ENCODE data around the gene PIRT. TPM values are rescaled to one million over a fixed set of nuclear protein-coding genes. Genes with fewer than 3 reads are reported as not detected.

PIRT gene
- total and polyA plus RNA-seq, 2 donors (not counting 1 experiment from before 2014, with no cell fraction given), result not detected

GRCh38 chr17:10827898-10828552, 9.9 kb downstream of the PIRT start:
- DNase-seq (no peak), ATAC-seq (ENCODE audit: low read depth) (no peak)
- 73% methylated on average over 3 of the region's 5 CpGs for WGBS (ENCODE audit: insufficient coverage)
- ChIA-PET POLR2A (no interaction called here), CTCF (no interaction called here)
- Histone ChIP-seq H3K4me2 (replicated peaks; ENCODE audit: low read depth, low read length, poor library complexity, severe bottlenecking) (no peak overlapping the region), H3K27me3 (replicated peaks in 1 of 4; ENCODE audit: control extremely low read depth in 1 of 4, control insufficient read depth in 3 of 4, insufficient read depth in 4 of 4, low read length in 3 of 4) (peaks cover 0 to 5% (median 0%) of the 10 kb centered on the region in 4 experiments), H3K36me3 (replicated peaks in 1 of 2; ENCODE audit: control extremely low read depth in 1 of 2, control insufficient read depth in 1 of 2, extremely low read depth in 1 of 2, insufficient read depth in 2 of 2, low read length in 1 of 2) (no peaks in the 10 kb centered on the region), H3K27ac (ENCODE audit: low read length in 2 of 2) (no peak overlapping the region), H3K4me3 (ENCODE audit: control extremely low read depth in 1 of 5, extremely low read depth in 1 of 5, insufficient read depth in 1 of 5, low read depth in 2 of 5, low read length in 4 of 5) (no peak overlapping the region), H3K79me2 (ENCODE audit: control insufficient read depth, insufficient read depth, low read length) (no peaks in the 10 kb centered on the region), H3K9ac (ENCODE audit: low read length) (no peak overlapping the region), H3K9me3 (ENCODE audit: control extremely low read depth in 1 of 3, control insufficient read depth in 2 of 3, insufficient read depth in 1 of 3, low read length in 2 of 3) (no peaks in the 10 kb centered on the region), H4K20me1 (ENCODE audit: control insufficient read depth, insufficient read depth, low read length, poor library complexity, severe bottlenecking) (no peaks in the 10 kb centered on the region), H3K4me1 (ENCODE audit: control insufficient read depth in 2 of 2, insufficient read depth in 2 of 2, low read length in 2 of 2) (no peaks in the 10 kb centered on the region), H2AFZ (ENCODE audit: insufficient read depth, low read depth, low read length, poor library complexity, severe bottlenecking) (no peak overlapping the region)
- Mint-ChIP-seq H3K4me1 (no peaks in the 10 kb centered on the region), H3K27me3 (peaks cover 12% of the 10 kb centered on the region), H3K9me3 (ENCODE audit: insufficient read depth) (no peaks in the 10 kb centered on the region), H3K27ac (no peak overlapping the region), H3K4me3 (no peak overlapping the region)
- intact Hi-C loops (cut with micrococcal nuclease), result no loop called here
- TF ChIP-seq CTCF (IDR thresholded peaks at IDR 0.05), result no peak
- TF ChIP-seq EZH2 (IDR thresholded peaks at IDR 0.05; ENCODE audit: borderline replicate concordance, insufficient read depth, low read depth, low read length, poor library complexity, severe bottlenecking), result no peak

GRCh38 chr17:10824874-10825273, 13.0 kb downstream of the PIRT start:
- ChIA-PET CTCF (interaction anchor here (1.0 kb wide), 1 partner anchor 178 kb away, joined by 3 read pairs; no protein-coding TSS in a partner anchor), POLR2A (no interaction called here)
- Histone ChIP-seq H3K9me3 (ENCODE audit: control extremely low read depth in 1 of 3, control insufficient read depth in 2 of 3, insufficient read depth in 1 of 3, low read length in 2 of 3) (no peaks in the 10 kb centered on the region), H3K79me2 (ENCODE audit: control insufficient read depth, insufficient read depth, low read length) (no peaks in the 10 kb centered on the region), H4K20me1 (ENCODE audit: control insufficient read depth, insufficient read depth, low read length, poor library complexity, severe bottlenecking) (no peaks in the 10 kb centered on the region), H3K27me3 (replicated peaks in 1 of 4; ENCODE audit: control extremely low read depth in 1 of 4, control insufficient read depth in 3 of 4, insufficient read depth in 4 of 4, low read length in 3 of 4) (peaks cover 0 to 5% (median 0%) of the 10 kb centered on the region in 4 experiments), H3K4me2 (replicated peaks; ENCODE audit: low read depth, low read length, poor library complexity, severe bottlenecking) (no peak overlapping the region), H3K9ac (ENCODE audit: low read length) (no peak overlapping the region), H3K36me3 (replicated peaks in 1 of 2; ENCODE audit: control extremely low read depth in 1 of 2, control insufficient read depth in 1 of 2, extremely low read depth in 1 of 2, insufficient read depth in 2 of 2, low read length in 1 of 2) (no peaks in the 10 kb centered on the region), H3K4me1 (ENCODE audit: control insufficient read depth in 2 of 2, insufficient read depth in 2 of 2, low read length in 2 of 2) (no peaks in the 10 kb centered on the region), H2AFZ (ENCODE audit: insufficient read depth, low read depth, low read length, poor library complexity, severe bottlenecking) (no peak overlapping the region), H3K4me3 (ENCODE audit: control extremely low read depth in 1 of 5, extremely low read depth in 1 of 5, insufficient read depth in 1 of 5, low read depth in 2 of 5, low read length in 4 of 5) (no peak overlapping the region), H3K27ac (ENCODE audit: low read length in 2 of 2) (no peak overlapping the region)
- DNase-seq (no peak), ATAC-seq (ENCODE audit: low read depth) (no peak)
- TF ChIP-seq CTCF (IDR thresholded peaks at IDR 0.05) (no peak), EZH2 (IDR thresholded peaks at IDR 0.05; ENCODE audit: borderline replicate concordance, insufficient read depth, low read depth, low read length, poor library complexity, severe bottlenecking) (no peak)
- WGBS (ENCODE audit: insufficient coverage), result 96% methylated on average over 7 of the region's 7 CpGs
- no peak overlapping the region for H3K27ac Mint-ChIP-seq
- intact Hi-C loops (cut with micrococcal nuclease), result no loop called here
- H3K27me3 Mint-ChIP-seq, result peaks cover 10% of the 10 kb centered on the region
- H3K4me3 Mint-ChIP-seq, result no peak overlapping the region
- no peaks in the 10 kb centered on the region for H3K4me1 Mint-ChIP-seq
- no peaks in the 10 kb centered on the region for H3K9me3 Mint-ChIP-seq (ENCODE audit: insufficient read depth)

Data from B cell (primary cell).